Measurements from ENCODE around the gene YKT6.

GRCh38 chr7:44228571-44229350 lies 28.0 kb downstream of the YKT6 start:
- TF ChIP-seq CTCF (IDR thresholded peaks at IDR 0.05; ENCODE audit: borderline replicate concordance, extremely low read depth, low read length, poor library complexity, severe bottlenecking) (no peak), EZH2 (IDR thresholded peaks at IDR 0.05; ENCODE audit: borderline replicate concordance, low read depth, low read length, severe bottlenecking) (no peak)

Measured in DND-41 (cell line).